Measurements from ENCODE around the gene TRMU. TPM values are rescaled to one million over a fixed set of nuclear protein-coding genes. Genes with fewer than 3 reads are reported as not detected.

TRMU gene
- total RNA-seq, 1 donor from 2014 or later, result 60.8 TPM

DNA sequence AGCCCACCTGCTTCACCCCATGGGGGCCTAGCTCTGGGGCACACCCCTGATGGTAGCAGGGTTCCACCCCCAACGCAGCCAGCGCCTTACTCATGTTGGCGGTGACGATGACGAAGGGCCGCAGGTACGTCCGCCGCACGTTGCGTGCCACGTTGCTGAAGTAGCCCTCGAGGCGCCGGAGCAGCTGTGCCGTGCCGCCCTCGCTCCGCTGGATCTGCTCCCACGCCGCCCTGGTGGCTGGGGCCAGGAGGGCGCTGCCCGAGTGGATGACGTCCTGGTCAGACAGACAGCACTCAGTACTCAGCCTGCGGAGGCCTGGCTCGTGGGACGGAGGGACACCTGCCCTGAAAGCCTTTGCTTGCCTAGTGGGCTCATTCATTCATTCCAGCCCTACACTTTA is 50.8 kb downstream of the TRMU start:
- no peak overlapping the region for H3K27ac Mint-ChIP-seq (ENCODE audit: unreplicated experiment)
- TF ChIP-seq, protein P1, sequence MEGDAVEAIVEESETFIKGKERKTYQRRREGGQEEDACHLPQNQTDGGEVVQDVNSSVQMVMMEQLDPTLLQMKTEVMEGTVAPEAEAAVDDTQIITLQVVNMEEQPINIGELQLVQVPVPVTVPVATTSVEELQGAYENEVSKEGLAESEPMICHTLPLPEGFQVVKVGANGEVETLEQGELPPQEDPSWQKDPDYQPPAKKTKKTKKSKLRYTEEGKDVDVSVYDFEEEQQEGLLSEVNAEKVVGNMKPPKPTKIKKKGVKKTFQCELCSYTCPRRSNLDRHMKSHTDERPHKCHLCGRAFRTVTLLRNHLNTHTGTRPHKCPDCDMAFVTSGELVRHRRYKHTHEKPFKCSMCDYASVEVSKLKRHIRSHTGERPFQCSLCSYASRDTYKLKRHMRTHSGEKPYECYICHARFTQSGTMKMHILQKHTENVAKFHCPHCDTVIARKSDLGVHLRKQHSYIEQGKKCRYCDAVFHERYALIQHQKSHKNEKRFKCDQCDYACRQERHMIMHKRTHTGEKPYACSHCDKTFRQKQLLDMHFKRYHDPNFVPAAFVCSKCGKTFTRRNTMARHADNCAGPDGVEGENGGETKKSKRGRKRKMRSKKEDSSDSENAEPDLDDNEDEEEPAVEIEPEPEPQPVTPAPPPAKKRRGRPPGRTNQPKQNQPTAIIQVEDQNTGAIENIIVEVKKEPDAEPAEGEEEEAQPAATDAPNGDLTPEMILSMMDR (IDR thresholded peaks at IDR 0.05; ENCODE audit: partially characterized antibody, unreplicated experiment), result no peak
- H3K27me3 Mint-ChIP-seq (ENCODE audit: unreplicated experiment), result peaks cover 12% of the 10 kb centered on the region
- DNase-seq, result no peak
- H3K36me3 Mint-ChIP-seq (ENCODE audit: unreplicated experiment), result no peaks in the 10 kb centered on the region
- H3K9me3 Mint-ChIP-seq (ENCODE audit: unreplicated experiment), result peaks cover 5% of the 10 kb centered on the region
- no peak overlapping the region for H3K4me3 Mint-ChIP-seq (ENCODE audit: unreplicated experiment)
- no peaks in the 10 kb centered on the region for H3K4me1 Mint-ChIP-seq (ENCODE audit: low read depth, unreplicated experiment)

DNA sequence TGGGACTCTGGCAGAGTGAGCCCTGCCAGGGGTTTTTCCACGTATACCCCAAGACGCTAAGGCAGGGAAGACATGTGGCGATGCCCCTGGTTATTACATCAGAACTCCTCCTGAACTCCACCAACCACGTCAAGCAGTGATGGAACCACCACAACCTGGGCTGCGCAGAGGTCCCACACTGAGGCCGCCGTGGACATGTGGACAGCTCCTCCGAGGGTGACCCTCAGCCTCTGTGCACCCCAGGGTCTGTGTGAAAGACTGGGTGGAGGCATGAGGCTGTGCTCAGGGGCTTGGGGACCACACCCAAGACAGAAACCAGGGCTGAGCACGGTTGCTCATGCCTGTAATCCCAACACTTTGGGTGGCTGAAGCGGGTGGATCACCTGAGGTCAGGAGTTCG is 52.2 kb downstream of the TRMU start:
- Mint-ChIP-seq H3K9me3 (ENCODE audit: unreplicated experiment) (peaks cover 7% of the 10 kb centered on the region), H3K4me1 (ENCODE audit: low read depth, unreplicated experiment) (no peaks in the 10 kb centered on the region), H3K36me3 (ENCODE audit: unreplicated experiment) (no peaks in the 10 kb centered on the region), H3K4me3 (ENCODE audit: unreplicated experiment) (no peak overlapping the region), H3K27ac (ENCODE audit: unreplicated experiment) (no peak overlapping the region), H3K27me3 (ENCODE audit: unreplicated experiment) (peaks cover 7% of the 10 kb centered on the region)
- TF ChIP-seq, protein P1 (IDR thresholded peaks at IDR 0.05; ENCODE audit: partially characterized antibody, unreplicated experiment), result no peak
- DNase-seq, result no peak

DNA sequence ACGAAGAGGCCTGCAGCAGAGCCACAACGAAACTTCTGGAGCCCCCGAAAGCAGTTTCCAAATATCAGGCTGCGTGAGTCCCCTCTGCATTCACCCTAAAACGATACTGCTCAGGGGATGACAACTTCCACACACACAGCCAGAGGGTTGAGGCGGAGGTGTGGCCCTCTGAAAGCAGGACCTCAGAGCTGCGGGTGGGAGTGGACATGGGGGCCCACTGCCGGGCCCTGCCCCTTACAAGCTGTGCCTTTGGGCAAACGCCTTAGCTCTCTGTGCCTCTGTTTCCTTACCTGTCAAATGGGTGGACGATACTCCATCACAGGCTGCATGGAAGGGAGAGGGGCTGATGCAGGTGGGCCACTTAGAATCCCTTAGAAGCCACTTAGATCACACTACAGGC is 53.1 kb downstream of the TRMU start:
- Mint-ChIP-seq H3K36me3 (ENCODE audit: unreplicated experiment) (no peaks in the 10 kb centered on the region), H3K4me3 (ENCODE audit: unreplicated experiment) (no peak overlapping the region), H3K27ac (ENCODE audit: unreplicated experiment) (no peak overlapping the region), H3K27me3 (ENCODE audit: unreplicated experiment) (peaks cover 5% of the 10 kb centered on the region), H3K4me1 (ENCODE audit: low read depth, unreplicated experiment) (no peaks in the 10 kb centered on the region), H3K9me3 (ENCODE audit: unreplicated experiment) (peaks cover 8% of the 10 kb centered on the region)
- DNase-seq, result no peak
- TF ChIP-seq, protein P1 (IDR thresholded peaks at IDR 0.05; ENCODE audit: partially characterized antibody, unreplicated experiment), result no peak

DNA sequence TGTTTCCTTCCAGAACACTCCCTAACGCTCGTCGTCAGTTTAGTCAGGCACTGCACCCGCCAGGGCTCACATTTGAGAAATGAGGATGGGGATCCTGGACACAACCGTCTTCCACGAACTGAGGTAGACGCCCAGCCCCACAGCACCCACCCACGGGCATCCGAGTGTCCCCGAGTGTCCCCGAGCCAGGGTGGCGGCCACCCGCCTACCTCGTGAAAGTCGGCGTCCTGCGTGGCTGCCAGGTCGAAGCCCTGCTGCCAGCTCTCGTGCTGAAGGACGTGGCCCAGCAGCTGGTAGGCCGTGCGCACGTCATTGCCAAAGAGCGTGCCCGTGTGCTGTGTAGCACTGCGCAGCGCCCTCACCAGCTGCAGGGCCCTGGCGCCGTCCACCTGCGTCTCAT is 53.6 kb downstream of the TRMU start:
- Mint-ChIP-seq H3K27me3 (ENCODE audit: unreplicated experiment) (peaks cover 5% of the 10 kb centered on the region), H3K36me3 (ENCODE audit: unreplicated experiment) (no peaks in the 10 kb centered on the region), H3K4me3 (ENCODE audit: unreplicated experiment) (no peak overlapping the region), H3K9me3 (ENCODE audit: unreplicated experiment) (peaks cover 8% of the 10 kb centered on the region), H3K27ac (ENCODE audit: unreplicated experiment) (no peak overlapping the region), H3K4me1 (ENCODE audit: low read depth, unreplicated experiment) (no peaks in the 10 kb centered on the region)
- TF ChIP-seq, protein P1 (IDR thresholded peaks at IDR 0.05; ENCODE audit: partially characterized antibody, unreplicated experiment), result no peak
- DNase-seq, result no peak

DNA sequence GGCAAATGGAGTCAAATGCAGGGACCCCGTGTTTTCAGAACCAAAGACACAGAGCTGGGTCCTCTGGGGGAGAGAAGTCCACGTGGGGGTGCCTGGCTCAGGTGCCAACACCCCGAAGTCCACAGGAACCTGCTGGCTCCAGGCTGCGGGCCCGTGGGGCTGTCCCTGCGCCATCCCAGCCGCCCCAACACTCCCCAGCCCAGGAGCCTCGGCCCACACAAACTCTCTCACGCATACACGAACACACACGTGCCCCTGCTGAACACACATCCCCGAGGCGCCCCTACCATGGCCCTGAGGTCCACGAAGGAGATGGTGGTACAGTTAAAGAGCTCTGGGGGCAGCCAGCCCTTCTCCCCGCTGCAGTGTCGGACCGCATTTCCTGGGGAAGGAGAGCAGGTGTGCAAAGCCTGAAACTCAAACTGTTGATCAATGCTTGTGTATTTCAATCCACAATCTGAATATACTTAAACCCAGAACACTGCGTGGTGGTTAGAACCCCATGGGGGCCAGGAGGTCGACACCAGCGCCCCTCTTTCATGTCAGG is 54.7 kb downstream of the TRMU start:
- no peak overlapping the region for H3K4me3 Mint-ChIP-seq (ENCODE audit: unreplicated experiment)
- no peak overlapping the region for H3K27ac Mint-ChIP-seq (ENCODE audit: unreplicated experiment)
- TF ChIP-seq, protein P1 (IDR thresholded peaks at IDR 0.05; ENCODE audit: partially characterized antibody, unreplicated experiment), result no peak
- DNase-seq, result no peak
- H3K9me3 Mint-ChIP-seq (ENCODE audit: unreplicated experiment), result peaks cover 8% of the 10 kb centered on the region
- no peaks in the 10 kb centered on the region for H3K4me1 Mint-ChIP-seq (ENCODE audit: low read depth, unreplicated experiment)
- no peaks in the 10 kb centered on the region for H3K36me3 Mint-ChIP-seq (ENCODE audit: unreplicated experiment)
- peaks cover 5% of the 10 kb centered on the region for H3K27me3 Mint-ChIP-seq (ENCODE audit: unreplicated experiment)

All from glutamatergic neuron (in vitro differentiated cells).